ENCODE results near the gene BLACAT1. TPM values are rescaled to one million over a fixed set of nuclear protein-coding genes. Genes with fewer than 3 reads are reported as not detected.
A peak's percentile ranks its signal among the peaks of the same experiment; 100 is the strongest.

BLACAT1 gene
- total RNA-seq, 1 experiment from 2014 or later: 9.8 TPM

DNA sequence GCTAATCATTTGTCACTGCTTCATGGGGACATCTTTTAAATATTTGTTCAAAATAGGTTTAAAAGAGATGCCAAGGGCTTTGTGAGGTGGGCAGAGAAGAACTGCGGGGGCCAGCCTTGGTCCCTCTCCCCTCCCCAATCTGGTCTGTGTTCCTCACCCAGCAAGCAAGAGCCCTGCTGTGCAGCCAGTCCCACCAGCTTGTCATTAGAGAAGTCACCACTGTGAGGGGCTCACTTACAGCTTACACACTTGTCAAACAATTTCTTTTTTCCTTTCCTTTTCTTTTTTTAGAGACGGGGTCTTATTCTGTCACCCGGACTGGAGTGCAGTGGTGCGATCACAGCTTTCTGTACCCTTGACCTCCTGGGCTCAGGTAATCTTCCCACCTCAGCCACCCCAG lies 38.3 kb upstream of the BLACAT1 start:
- DNase-seq (ENCODE audit: low spot score) (no peak), ATAC-seq (no peak)
- Mint-ChIP-seq H3K4me3 (no peak overlapping the region), H3K27me3 (ENCODE audit: low read depth) (peaks cover 25% of the 10 kb centered on the region), H3K9me3 (peaks cover 8% of the 10 kb centered on the region), H3K4me1 (peaks cover 43% of the 10 kb centered on the region), H3K36me3 (no peaks in the 10 kb centered on the region), H3K27ac (no peak overlapping the region)
- CTCF ChIA-PET: interaction anchor here (1.2 to 24.0 kb wide), 10 partner anchors 9 to 165 kb away, joined by 3 to 613 read pairs (median 7); partner anchors contain the start of genes BLACAT1 and CDK18
- no peak for TF ChIP-seq NR1H2 (CRISPR knock-in tag; IDR thresholded peaks at IDR 0.05)
- TF ChIP-seq, protein P1, sequence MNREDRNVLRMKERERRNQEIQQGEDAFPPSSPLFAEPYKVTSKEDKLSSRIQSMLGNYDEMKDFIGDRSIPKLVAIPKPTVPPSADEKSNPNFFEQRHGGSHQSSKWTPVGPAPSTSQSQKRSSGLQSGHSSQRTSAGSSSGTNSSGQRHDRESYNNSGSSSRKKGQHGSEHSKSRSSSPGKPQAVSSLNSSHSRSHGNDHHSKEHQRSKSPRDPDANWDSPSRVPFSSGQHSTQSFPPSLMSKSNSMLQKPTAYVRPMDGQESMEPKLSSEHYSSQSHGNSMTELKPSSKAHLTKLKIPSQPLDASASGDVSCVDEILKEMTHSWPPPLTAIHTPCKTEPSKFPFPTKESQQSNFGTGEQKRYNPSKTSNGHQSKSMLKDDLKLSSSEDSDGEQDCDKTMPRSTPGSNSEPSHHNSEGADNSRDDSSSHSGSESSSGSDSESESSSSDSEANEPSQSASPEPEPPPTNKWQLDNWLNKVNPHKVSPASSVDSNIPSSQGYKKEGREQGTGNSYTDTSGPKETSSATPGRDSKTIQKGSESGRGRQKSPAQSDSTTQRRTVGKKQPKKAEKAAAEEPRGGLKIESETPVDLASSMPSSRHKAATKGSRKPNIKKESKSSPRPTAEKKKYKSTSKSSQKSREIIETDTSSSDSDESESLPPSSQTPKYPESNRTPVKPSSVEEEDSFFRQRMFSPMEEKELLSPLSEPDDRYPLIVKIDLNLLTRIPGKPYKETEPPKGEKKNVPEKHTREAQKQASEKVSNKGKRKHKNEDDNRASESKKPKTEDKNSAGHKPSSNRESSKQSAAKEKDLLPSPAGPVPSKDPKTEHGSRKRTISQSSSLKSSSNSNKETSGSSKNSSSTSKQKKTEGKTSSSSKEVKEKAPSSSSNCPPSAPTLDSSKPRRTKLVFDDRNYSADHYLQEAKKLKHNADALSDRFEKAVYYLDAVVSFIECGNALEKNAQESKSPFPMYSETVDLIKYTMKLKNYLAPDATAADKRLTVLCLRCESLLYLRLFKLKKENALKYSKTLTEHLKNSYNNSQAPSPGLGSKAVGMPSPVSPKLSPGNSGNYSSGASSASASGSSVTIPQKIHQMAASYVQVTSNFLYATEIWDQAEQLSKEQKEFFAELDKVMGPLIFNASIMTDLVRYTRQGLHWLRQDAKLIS (CRISPR knock-in tag; IDR thresholded peaks at IDR 0.05; ENCODE audit: borderline replicate concordance): no peak
- TF ChIP-seq GABPB1 (CRISPR knock-in tag; IDR thresholded peaks at IDR 0.05): no peak
- POLR2A ChIA-PET: no interaction called here

DNA sequence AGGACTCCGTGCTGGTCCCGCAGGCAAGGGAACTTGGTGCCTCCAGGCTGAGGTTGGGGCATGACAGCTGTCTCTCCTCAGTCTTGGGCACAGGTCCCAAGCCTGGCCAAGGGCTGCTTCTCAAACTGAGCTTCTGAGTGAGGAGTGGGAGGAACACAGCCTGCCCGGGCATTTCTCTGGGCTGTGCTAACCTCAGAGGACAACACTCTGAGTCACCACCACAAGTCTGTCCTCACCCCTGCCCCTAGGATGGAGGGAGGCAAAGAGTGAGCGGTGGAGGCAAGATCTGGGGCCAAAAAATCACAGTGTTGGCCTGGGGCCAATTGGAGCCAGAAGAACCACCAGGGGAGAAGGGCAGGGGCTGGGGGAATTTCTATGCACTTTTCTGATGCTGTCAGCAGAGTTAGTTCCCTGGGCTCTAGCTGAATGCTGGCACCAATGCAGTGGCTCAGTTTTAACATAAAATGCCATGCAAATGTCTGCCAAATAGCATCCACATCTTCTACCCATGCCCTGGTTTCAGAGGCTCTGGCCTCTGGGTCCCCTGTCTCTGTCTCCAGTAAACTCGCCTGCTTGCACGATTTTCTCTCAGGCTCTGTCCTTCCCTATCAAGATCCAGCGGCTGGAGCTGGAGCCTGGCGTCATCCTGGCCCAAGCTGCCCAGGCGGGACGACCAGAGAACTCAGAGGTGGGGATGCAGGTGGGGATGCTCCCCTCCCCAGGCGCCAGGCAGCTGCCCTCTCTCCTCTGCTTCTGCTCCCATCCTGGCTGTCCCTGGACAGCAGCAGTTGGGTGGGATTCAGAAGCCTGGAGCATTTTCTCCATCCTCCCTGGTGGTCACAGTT lies 37.6 kb upstream of the BLACAT1 start:
- Mint-ChIP-seq H3K36me3 (no peaks in the 10 kb centered on the region), H3K4me1 (peaks cover 43% of the 10 kb centered on the region), H3K9me3 (peaks cover 8% of the 10 kb centered on the region), H3K27me3 (ENCODE audit: low read depth) (peaks cover 24% of the 10 kb centered on the region), H3K4me3 (no peak overlapping the region), H3K27ac (no peak overlapping the region)
- ATAC-seq (no peak), DNase-seq (ENCODE audit: low spot score) (no peak)
- ChIA-PET CTCF (interaction anchor here (1.0 to 24.0 kb wide), 15 partner anchors 9 to 431 kb away, joined by 3 to 613 read pairs (median 4); partner anchors contain the start of genes BLACAT1 and CDK18), POLR2A (interaction anchor here (1.2 to 2.0 kb wide), 2 partner anchors 30 to 37 kb away, joined by 3 to 11 read pairs; no protein-coding TSS in a partner anchor)
- no peak for TF ChIP-seq NFYB (CRISPR knock-in tag; conservative IDR thresholded peaks at IDR 0.05; ENCODE audit: low read depth)
- no peak for TF ChIP-seq ZNF671 (CRISPR knock-in tag; IDR thresholded peaks at IDR 0.05)
- TF ChIP-seq ZBTB21 (CRISPR knock-in tag; IDR thresholded peaks at IDR 0.05; ENCODE audit: borderline replicate concordance): no peak
- TF ChIP-seq, protein P2, sequence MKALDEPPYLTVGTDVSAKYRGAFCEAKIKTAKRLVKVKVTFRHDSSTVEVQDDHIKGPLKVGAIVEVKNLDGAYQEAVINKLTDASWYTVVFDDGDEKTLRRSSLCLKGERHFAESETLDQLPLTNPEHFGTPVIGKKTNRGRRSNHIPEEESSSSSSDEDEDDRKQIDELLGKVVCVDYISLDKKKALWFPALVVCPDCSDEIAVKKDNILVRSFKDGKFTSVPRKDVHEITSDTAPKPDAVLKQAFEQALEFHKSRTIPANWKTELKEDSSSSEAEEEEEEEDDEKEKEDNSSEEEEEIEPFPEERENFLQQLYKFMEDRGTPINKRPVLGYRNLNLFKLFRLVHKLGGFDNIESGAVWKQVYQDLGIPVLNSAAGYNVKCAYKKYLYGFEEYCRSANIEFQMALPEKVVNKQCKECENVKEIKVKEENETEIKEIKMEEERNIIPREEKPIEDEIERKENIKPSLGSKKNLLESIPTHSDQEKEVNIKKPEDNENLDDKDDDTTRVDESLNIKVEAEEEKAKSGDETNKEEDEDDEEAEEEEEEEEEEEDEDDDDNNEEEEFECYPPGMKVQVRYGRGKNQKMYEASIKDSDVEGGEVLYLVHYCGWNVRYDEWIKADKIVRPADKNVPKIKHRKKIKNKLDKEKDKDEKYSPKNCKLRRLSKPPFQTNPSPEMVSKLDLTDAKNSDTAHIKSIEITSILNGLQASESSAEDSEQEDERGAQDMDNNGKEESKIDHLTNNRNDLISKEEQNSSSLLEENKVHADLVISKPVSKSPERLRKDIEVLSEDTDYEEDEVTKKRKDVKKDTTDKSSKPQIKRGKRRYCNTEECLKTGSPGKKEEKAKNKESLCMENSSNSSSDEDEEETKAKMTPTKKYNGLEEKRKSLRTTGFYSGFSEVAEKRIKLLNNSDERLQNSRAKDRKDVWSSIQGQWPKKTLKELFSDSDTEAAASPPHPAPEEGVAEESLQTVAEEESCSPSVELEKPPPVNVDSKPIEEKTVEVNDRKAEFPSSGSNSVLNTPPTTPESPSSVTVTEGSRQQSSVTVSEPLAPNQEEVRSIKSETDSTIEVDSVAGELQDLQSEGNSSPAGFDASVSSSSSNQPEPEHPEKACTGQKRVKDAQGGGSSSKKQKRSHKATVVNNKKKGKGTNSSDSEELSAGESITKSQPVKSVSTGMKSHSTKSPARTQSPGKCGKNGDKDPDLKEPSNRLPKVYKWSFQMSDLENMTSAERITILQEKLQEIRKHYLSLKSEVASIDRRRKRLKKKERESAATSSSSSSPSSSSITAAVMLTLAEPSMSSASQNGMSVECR (CRISPR knock-in tag; IDR thresholded peaks at IDR 0.05; ENCODE audit: borderline replicate concordance): no peak

DNA sequence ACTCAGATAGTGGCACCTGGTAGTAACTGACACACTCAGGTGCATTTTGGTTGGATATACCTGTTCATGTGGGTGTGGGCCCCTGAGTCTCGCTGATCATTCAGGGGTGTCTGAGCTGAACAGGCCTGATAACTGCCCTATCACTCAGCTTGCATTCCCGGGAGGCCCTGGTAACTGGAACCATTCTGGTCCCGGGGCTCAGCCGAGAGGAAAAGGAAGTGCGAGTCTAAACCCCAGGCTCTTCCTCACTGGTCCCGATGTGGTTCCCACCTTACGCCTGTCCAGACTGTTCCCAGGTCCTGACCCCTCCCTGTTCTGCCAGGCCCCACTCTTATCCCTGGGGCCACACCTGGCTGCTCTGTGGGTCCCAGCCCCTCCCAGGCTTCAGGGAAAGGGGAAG lies 36.9 kb upstream of the BLACAT1 start:
- ATAC-seq (no peak), DNase-seq (ENCODE audit: low spot score) (no peak)
- peaks cover 2% of the 10 kb centered on the region for H3K9me3 Mint-ChIP-seq

More for the DNA sequence above, 36.9 kb upstream of the BLACAT1 start:
- peaks cover 17% of the 10 kb centered on the region for H3K27me3 Mint-ChIP-seq (ENCODE audit: low read depth)
- TF ChIP-seq EMX1 (CRISPR knock-in tag; IDR thresholded peaks at IDR 0.05) (no peak), KAT7 (CRISPR knock-in tag; IDR thresholded peaks at IDR 0.05; ENCODE audit: borderline replicate concordance) (no peak), HMGA2 (CRISPR knock-in tag; IDR thresholded peaks at IDR 0.05) (no peak), RORB (CRISPR knock-in tag; IDR thresholded peaks at IDR 0.05) (no peak)
- TF ChIP-seq, protein P3, sequence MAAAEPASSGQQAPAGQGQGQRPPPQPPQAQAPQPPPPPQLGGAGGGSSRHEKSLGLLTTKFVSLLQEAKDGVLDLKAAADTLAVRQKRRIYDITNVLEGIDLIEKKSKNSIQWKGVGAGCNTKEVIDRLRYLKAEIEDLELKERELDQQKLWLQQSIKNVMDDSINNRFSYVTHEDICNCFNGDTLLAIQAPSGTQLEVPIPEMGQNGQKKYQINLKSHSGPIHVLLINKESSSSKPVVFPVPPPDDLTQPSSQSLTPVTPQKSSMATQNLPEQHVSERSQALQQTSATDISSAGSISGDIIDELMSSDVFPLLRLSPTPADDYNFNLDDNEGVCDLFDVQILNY (CRISPR knock-in tag; IDR thresholded peaks at IDR 0.05): no peak
- TF ChIP-seq, protein P4, sequence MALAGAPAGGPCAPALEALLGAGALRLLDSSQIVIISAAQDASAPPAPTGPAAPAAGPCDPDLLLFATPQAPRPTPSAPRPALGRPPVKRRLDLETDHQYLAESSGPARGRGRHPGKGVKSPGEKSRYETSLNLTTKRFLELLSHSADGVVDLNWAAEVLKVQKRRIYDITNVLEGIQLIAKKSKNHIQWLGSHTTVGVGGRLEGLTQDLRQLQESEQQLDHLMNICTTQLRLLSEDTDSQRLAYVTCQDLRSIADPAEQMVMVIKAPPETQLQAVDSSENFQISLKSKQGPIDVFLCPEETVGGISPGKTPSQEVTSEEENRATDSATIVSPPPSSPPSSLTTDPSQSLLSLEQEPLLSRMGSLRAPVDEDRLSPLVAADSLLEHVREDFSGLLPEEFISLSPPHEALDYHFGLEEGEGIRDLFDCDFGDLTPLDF (CRISPR knock-in tag; IDR thresholded peaks at IDR 0.05): 0 out of 2 replicates have a peak, but pooled peaks have one; percentile 28
- TF ChIP-seq, protein P5, sequence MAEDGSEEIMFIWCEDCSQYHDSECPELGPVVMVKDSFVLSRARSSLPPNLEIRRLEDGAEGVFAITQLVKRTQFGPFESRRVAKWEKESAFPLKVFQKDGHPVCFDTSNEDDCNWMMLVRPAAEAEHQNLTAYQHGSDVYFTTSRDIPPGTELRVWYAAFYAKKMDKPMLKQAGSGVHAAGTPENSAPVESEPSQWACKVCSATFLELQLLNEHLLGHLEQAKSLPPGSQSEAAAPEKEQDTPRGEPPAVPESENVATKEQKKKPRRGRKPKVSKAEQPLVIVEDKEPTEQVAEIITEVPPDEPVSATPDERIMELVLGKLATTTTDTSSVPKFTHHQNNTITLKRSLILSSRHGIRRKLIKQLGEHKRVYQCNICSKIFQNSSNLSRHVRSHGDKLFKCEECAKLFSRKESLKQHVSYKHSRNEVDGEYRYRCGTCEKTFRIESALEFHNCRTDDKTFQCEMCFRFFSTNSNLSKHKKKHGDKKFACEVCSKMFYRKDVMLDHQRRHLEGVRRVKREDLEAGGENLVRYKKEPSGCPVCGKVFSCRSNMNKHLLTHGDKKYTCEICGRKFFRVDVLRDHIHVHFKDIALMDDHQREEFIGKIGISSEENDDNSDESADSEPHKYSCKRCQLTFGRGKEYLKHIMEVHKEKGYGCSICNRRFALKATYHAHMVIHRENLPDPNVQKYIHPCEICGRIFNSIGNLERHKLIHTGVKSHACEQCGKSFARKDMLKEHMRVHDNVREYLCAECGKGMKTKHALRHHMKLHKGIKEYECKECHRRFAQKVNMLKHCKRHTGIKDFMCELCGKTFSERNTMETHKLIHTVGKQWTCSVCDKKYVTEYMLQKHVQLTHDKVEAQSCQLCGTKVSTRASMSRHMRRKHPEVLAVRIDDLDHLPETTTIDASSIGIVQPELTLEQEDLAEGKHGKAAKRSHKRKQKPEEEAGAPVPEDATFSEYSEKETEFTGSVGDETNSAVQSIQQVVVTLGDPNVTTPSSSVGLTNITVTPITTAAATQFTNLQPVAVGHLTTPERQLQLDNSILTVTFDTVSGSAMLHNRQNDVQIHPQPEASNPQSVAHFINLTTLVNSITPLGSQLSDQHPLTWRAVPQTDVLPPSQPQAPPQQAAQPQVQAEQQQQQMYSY (CRISPR knock-in tag; IDR thresholded peaks at IDR 0.05): no peak
- H3K4me3 Mint-ChIP-seq: no peak overlapping the region
- peaks cover 43% of the 10 kb centered on the region for H3K4me1 Mint-ChIP-seq
- CTCF ChIA-PET: interaction anchor here (0.7 to 24.0 kb wide), 17 partner anchors 8 to 431 kb away, joined by 3 to 613 read pairs (median 4); partner anchors contain the start of genes BLACAT1 and CDK18
- H3K36me3 Mint-ChIP-seq: no peaks in the 10 kb centered on the region
- POLR2A ChIA-PET: interaction anchor here (1.2 to 2.0 kb wide), 3 partner anchors 21 to 38 kb away, joined by 3 to 11 read pairs (median 4); no protein-coding TSS in a partner anchor
- H3K27ac Mint-ChIP-seq: no peak overlapping the region

Measured in WTC11 (cell line).